ENCODE measurements around the gene ACBD6. TPM values are rescaled to one million over a fixed set of nuclear protein-coding genes. Genes with fewer than 3 reads are reported as not detected.
A peak's percentile ranks its signal among the peaks of the same experiment; 100 is the strongest.

Gene ACBD6
- total and polyA plus RNA-seq, 2 experiments from 2014 or later, result 75.7 to 88.8 TPM

DNA sequence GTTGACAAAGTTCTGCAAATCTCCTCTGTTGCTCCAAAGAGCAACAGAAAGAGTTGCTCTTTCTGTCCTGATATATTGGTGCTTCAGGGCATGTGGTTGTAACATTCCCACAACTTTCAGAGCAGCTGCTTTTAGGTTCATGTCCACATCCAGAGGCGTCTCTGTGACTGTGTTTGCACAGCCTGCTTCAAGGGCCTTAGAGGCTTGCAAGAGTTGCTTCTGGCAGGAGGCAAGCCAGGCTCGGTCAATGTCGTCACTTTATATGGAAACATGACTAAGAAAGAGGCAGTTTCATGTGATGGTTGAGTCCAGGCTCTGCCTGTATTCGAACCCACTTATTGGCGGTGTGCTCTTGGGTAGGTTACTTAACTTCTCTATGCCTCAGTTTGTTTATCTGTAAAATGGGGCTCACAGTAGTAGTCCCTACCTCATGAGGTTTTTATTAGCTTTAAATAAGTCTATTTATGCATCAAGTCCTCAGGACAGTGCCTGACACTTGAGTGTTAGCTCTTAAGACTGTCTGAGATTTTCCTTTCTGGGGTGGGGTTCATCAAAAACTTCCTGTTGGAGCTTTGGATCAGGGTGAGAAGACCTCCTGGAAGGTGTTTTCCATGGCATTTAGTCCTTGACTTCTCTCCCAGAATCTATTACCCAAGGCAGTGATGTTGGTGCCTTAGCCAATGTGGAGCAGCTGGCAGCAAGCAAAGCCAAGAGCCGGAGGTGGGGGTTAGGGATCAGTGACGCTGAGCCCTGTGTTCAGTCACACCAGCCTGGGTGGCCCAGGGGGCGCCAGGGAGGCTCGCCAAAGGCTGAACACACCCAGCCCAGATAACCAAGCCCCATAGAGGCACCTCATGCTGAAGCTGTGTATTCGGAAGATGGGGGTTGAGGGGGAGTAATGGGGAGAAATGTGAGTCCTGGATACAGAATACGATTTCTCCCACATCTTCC lies 253.4 kb downstream of the ACBD6 start:
- no peaks in the 10 kb centered on the region for H3K36me3 ChIP-seq (ENCODE audit: insufficient read depth)
- no peaks in the 10 kb centered on the region for H3K79me2 ChIP-seq (replicated peaks; ENCODE audit: insufficient read depth)
- no peak overlapping the region for H2AFZ ChIP-seq
- peaks cover 21% of the 10 kb centered on the region for H3K4me1 ChIP-seq (ENCODE audit: insufficient read depth)
- TF ChIP-seq, protein P1, sequence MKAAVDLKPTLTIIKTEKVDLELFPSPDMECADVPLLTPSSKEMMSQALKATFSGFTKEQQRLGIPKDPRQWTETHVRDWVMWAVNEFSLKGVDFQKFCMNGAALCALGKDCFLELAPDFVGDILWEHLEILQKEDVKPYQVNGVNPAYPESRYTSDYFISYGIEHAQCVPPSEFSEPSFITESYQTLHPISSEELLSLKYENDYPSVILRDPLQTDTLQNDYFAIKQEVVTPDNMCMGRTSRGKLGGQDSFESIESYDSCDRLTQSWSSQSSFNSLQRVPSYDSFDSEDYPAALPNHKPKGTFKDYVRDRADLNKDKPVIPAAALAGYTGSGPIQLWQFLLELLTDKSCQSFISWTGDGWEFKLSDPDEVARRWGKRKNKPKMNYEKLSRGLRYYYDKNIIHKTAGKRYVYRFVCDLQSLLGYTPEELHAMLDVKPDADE (IDR thresholded peaks at IDR 0.05), result no peak
- no peak for TF ChIP-seq ZNF331 (CRISPR knock-in tag; IDR thresholded peaks at IDR 0.05; ENCODE audit: low read depth)
- no peak for TF ChIP-seq JUNB (IDR thresholded peaks at IDR 0.05; ENCODE audit: unreplicated experiment)
- TF ChIP-seq, protein P2, sequence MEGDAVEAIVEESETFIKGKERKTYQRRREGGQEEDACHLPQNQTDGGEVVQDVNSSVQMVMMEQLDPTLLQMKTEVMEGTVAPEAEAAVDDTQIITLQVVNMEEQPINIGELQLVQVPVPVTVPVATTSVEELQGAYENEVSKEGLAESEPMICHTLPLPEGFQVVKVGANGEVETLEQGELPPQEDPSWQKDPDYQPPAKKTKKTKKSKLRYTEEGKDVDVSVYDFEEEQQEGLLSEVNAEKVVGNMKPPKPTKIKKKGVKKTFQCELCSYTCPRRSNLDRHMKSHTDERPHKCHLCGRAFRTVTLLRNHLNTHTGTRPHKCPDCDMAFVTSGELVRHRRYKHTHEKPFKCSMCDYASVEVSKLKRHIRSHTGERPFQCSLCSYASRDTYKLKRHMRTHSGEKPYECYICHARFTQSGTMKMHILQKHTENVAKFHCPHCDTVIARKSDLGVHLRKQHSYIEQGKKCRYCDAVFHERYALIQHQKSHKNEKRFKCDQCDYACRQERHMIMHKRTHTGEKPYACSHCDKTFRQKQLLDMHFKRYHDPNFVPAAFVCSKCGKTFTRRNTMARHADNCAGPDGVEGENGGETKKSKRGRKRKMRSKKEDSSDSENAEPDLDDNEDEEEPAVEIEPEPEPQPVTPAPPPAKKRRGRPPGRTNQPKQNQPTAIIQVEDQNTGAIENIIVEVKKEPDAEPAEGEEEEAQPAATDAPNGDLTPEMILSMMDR (conservative IDR thresholded peaks at IDR 0.05; ENCODE audit: low read depth in 2 of 2), result peak; percentile 57 to 71
- peak; percentile 60; the same call in 1 of the 2 replicates for TF ChIP-seq CREB1 (CRISPR knock-in tag; IDR thresholded peaks at IDR 0.05; ENCODE audit: low read depth)
- no peak for TF ChIP-seq POLR2AphosphoS5 (IDR thresholded peaks at IDR 0.05; ENCODE audit: low read depth)
- TF ChIP-seq STAT1 (IDR thresholded peaks at IDR 0.05; ENCODE audit: unreplicated experiment), result no peak
- TF ChIP-seq, protein P3, sequence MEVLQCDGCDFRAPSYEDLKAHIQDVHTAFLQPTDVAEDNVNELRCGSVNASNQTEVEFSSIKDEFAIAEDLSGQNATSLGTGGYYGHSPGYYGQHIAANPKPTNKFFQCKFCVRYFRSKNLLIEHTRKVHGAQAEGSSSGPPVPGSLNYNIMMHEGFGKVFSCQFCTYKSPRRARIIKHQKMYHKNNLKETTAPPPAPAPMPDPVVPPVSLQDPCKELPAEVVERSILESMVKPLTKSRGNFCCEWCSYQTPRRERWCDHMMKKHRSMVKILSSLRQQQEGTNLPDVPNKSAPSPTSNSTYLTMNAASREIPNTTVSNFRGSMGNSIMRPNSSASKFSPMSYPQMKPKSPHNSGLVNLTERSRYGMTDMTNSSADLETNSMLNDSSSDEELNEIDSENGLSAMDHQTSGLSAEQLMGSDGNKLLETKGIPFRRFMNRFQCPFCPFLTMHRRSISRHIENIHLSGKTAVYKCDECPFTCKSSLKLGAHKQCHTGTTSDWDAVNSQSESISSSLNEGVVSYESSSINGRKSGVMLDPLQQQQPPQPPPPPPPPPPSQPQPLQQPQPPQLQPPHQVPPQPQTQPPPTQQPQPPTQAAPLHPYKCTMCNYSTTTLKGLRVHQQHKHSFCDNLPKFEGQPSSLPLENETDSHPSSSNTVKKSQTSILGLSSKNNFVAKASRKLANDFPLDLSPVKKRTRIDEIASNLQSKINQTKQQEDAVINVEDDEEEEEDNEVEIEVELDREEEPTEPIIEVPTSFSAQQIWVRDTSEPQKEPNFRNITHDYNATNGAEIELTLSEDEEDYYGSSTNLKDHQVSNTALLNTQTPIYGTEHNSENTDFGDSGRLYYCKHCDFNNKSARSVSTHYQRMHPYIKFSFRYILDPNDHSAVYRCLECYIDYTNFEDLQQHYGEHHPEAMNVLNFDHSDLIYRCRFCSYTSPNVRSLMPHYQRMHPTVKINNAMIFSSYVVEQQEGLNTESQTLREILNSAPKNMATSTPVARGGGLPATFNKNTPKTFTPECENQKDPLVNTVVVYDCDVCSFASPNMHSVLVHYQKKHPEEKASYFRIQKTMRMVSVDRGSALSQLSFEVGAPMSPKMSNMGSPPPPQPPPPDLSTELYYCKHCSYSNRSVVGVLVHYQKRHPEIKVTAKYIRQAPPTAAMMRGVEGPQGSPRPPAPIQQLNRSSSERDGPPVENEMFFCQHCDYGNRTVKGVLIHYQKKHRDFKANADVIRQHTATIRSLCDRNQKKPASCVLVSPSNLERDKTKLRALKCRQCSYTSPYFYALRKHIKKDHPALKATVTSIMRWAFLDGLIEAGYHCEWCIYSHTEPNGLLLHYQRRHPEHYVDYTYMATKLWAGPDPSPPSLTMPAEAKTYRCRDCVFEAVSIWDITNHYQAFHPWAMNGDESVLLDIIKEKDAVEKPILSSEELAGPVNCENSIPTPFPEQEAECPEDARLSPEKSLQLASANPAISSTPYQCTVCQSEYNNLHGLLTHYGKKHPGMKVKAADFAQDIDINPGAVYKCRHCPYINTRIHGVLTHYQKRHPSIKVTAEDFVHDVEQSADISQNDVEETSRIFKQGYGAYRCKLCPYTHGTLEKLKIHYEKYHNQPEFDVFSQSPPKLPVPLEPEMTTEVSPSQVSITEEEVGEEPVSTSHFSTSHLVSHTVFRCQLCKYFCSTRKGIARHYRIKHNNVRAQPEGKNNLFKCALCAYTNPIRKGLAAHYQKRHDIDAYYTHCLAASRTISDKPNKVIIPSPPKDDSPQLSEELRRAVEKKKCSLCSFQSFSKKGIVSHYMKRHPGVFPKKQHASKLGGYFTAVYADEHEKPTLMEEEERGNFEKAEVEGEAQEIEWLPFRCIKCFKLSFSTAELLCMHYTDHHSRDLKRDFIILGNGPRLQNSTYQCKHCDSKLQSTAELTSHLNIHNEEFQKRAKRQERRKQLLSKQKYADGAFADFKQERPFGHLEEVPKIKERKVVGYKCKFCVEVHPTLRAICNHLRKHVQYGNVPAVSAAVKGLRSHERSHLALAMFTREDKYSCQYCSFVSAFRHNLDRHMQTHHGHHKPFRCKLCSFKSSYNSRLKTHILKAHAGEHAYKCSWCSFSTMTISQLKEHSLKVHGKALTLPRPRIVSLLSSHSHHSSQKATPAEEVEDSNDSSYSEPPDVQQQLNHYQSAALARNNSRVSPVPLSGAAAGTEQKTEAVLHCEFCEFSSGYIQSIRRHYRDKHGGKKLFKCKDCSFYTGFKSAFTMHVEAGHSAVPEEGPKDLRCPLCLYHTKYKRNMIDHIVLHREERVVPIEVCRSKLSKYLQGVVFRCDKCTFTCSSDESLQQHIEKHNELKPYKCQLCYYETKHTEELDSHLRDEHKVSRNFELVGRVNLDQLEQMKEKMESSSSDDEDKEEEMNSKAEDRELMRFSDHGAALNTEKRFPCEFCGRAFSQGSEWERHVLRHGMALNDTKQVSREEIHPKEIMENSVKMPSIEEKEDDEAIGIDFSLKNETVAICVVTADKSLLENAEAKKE (CRISPR knock-in tag; IDR thresholded peaks at IDR 0.05), result no peak
- H3K9me3 Mint-ChIP-seq, result no peaks in the 10 kb centered on the region
- 0 out of 2 replicates have a peak, but pooled peaks cover 3% of the 10 kb centered on the region for H4K20me1 ChIP-seq (replicated peaks; ENCODE audit: insufficient read depth)
- H3K27me3 ChIP-seq (ENCODE audit: insufficient read depth), result no peaks in the 10 kb centered on the region
- no peak overlapping the region for H3K27ac ChIP-seq (ENCODE audit: low read depth)
- DNase-seq (ENCODE audit: low spot score) (peak; percentile 87), ATAC-seq (peak; percentile 77)
- H3K27ac Mint-ChIP-seq, result no peak overlapping the region
- H3K4me3 Mint-ChIP-seq, result no peak overlapping the region
- no peak overlapping the region for H3K4me3 ChIP-seq
- H3K27me3 Mint-ChIP-seq (ENCODE audit: insufficient read depth, low read depth, poor library complexity), result peaks cover 22% of the 10 kb centered on the region
- 0 out of 2 replicates have a peak, but pooled peaks cover 2% of the 10 kb centered on the region for H3F3A ChIP-seq (replicated peaks; ENCODE audit: low read depth)
- H3K4me1 Mint-ChIP-seq, result peaks cover 50% of the 10 kb centered on the region
- no peaks in the 10 kb centered on the region for H3K9me2 ChIP-seq (ENCODE audit: insufficient read depth)
- H3K36me3 Mint-ChIP-seq (ENCODE audit: low read depth), result no peaks in the 10 kb centered on the region; the same call in 2 of the 3 replicates
- H3K4me2 ChIP-seq, result peak overlapping the region; percentile 39
